GM19023 (cell line): Measurements from ENCODE around the gene ASAP3.

Experiments used
- ATAC-seq: cut with Tn5 transposase; IDR thresholded peaks from one replicate; pipeline ENCODE4 v1.9.1; 2021; ENCODE audit warnings: mild to moderate bottlenecking, moderate library complexity; ENCODE audit not compliant: unreplicated experiment

Gene ASAP3

DNA sequence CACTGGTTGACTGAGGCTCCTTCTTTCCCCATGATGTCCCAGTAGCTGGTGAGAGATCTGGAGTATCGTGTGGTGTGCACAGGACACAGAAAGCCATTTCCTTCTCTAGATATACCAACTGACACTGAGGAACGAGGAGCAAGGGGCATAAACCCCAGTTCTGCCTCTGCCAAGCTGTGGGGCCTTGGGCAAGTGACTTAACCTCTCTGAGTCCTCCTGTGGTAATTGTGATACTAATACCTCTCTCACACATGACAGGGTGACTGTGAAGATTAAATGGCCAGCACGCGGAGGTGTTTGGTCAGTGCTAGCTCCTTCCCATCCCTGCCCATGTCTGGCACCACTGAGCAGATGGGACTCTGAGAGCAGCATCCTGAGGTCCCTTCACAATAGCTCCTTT is 33.1 kb downstream of the ASAP3 start:
- no peak for ATAC-seq

DNA sequence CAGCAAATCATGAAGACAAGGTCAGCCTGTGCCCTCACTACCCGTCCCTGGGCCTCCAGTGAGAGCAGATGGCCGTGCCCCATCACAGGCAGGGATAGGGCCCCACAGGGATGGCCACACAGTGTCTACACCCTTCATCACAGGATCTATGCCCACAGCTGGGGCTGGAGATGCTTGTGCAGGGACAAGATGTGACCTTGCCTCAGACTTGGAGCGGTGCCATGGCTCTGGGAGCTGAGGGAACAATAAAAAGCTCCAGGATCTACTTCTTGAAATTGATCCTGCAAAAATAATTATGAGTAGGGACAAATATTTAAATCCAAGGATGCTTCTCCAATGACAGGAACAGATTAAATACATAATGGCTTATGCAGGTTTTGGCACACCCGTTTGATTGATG is 34.0 kb downstream of the ASAP3 start:
- ATAC-seq = no peak

DNA sequence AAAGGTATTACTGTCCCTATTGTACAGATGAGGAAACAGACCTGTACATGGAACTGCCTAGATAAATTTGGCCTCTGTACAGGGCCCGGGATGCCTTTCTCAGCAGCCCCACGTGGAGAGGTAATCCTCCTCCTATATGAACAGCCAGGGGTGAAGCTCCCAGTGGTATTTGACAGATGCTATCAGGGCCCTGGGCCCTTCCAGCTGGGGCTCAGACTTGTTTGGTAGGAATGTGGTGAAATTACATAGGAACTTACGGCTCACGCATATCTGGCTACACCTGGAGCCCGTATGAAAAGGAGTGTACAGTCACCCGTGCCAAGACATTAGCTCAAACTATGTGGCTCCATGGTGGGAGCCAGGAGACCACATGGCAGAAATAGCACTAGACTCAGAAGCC is 34.7 kb downstream of the ASAP3 start:
- no peak for ATAC-seq

DNA sequence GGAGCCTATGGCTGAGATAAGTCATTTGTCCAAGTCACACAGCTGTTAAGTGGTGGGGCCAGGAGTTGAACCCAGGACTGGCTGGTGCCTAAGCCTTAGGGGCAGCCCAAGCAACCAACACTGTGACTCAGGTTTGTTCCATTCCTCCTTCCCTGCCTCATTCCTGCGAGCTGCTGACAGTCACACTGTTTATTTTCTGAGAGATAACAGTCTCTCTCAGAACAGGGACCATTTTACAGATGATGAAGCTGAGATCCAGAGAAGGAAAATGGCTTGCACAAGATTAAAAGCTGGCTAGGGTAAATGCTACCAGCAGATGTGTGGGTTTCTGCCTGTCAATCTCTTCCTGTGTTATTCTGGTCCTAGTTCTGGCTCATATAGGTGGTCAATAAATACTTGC is 35.1 kb downstream of the ASAP3 start:
- no peak for ATAC-seq

DNA sequence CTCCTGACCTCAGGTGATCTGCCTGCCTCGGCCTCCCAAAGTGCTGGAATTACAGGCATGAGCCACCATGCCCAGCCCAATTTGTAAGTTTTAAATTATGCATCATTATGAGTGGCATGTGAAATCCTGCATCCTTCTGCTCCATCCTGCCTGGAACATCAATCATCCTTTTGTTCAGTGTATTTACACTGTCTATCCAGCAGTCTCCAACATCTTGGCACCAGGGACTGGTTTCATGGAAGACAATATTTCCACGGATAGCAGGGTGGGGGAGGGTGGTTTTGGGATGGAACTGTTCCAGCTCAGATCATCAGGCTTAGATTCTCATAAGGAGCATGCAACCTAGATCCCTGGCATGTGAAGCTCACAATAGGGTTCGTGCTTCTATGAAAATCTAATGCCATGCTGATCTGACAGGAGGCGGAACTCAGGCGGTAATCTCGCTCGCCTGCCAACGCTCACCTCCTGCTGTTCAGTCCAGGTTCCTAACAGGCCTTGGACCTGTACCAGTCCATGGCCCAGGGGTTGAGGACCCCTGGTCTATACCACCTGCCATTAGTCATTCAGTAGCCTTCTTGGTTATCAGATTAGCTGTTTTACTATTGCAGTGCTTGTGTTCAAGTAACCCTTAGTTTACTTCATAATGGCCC is 37.2 kb downstream of the ASAP3 start:
- no peak for ATAC-seq

DNA sequence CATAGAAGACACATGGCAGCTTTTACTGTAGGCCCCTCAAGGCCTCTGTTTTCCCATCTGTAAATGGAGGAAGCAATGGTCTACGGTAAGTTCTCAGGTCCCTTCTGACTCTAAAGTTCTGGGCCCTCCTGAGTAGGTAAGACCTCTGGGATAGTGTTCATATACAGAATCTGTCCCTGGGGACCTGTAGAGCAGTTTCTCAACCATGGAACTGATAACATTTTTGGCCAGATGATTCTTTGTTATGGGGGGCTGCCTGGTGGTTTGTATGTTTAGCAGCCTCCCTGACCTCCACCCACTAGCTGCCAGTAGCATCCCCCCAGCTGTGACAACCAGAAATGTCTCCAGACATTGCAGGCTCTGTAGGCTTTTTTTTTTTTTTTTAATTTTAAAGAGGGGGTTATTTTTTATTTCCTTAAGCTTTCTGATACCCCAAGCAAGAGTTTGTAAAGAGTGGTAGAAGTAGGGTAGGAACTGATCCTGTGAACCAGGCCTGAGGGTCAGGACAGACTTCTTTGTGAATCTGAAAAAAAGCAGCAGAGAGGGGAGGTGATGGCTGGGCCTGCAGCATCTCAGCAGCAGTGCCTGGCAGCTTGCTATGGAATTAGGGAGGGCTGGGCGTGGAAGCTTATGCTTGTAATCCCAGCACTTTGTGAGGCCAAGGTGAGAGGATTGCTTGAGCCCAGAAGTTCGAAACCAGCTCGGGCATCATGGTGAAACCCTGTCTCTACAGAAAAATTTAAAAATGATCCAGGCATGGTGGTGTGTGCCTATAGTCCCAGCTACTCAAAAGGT is 39.2 kb downstream of the ASAP3 start:
- ATAC-seq = no peak

DNA sequence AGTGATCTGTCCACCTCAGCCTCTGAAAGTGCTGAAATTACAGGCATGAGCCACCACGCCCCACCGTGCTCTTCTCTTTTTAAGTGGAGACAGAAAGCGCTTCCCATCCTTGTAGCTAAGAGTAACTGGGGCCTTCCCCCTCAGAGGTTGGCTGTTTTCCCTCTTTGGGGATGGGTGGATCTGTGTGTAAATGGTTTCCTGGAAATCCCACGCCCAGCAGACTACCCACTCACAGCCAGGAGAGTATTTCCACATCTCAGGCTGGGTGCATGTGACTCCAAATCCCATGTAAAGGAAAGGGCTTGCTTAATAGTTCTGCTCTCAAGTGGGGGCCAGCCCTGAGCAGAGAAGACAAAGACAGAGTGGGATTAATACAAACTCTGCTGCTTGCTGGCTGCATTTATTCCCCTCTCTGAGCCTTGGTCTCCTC is 39.9 kb downstream of the ASAP3 start:
- ATAC-seq = no peak

DNA sequence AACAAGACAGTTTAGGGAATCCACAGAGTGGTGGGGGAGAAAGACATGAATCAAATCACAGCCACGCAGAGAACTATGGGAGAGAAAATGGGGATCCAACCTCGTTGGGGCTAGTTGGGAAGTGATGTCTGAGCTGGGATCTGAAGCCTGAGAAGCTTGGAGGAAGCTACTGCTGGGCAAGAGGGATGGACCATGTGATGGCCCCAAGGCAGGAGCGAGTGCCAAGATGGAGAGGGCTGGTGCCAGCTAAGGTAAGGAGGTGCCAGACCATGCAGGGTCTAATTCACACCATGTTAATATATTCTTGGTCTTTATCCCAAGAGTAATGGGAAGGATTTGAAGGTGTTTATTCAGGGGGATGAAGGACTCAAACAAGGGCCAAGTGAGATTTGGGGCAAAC is 41.2 kb downstream of the ASAP3 start:
- no peak for ATAC-seq

DNA sequence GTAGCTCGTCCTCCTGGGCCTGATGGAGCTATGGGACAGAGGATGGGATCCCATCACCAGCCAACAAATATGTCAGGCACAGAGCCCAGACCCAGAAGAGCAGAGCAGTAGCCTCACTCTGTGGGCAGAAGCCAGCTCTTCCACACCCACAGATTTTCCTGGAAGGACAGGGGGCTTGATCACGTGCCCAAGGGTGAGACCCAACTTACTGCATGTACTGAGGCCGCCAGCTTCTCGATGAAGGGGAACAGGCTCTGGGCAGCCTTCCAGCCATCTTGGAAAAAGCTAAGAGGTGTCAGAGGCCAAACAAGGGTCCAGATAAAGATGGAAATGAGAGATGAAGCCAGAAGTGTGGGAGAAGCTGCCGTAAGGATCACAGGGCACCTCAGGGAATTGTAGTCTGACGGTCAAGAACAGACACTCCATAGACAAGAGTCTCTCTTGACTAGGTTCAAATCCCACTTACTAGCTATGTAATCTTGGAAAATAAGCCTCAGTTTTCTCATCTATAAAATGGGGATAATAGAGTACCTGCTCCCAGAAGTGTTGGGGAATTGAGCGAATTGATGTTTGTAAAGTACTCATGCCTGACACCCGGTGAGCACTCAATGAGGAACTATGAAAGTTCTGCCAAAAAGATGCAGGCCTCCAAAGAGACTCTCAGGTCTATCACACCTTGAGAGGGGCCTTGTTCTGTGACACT is 42.4 kb downstream of the ASAP3 start:
- ATAC-seq = no peak

DNA sequence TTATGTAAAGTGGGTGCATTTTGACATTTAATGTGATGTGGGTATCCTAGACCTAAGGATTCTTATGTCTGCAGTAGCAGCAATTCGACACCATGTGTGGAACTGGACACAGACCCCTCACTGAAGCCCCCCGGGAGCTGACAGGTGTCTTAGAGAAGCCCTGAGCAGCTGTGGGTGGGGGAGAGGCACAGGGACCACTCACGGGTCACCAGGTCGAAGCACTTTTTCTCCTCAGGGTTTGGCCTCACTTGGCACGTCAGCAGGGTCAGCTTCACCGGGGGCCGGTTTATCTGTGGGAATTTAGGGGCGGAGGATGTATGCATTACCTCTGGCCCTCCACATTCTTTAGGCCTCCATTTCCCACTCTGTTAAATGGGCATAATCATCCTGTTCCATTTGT is 45.4 kb downstream of the ASAP3 start:
- ATAC-seq = no peak

DNA sequence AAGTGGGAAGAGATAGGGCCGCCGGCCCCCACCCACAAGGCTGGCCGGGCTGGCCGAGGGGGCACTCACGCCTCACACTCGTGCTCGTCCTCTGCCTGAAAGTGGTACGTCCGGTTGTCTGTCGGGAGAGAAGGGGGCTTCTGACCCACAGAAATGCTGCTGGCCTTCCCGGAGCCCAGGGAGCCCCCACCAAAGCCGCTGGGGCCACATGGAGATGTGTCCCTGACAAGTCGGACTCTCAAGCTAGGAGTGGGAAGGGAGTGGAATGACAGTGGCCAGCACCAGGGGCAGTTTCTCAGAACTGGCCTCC is 46.7 kb downstream of the ASAP3 start:
- no peak for ATAC-seq

DNA sequence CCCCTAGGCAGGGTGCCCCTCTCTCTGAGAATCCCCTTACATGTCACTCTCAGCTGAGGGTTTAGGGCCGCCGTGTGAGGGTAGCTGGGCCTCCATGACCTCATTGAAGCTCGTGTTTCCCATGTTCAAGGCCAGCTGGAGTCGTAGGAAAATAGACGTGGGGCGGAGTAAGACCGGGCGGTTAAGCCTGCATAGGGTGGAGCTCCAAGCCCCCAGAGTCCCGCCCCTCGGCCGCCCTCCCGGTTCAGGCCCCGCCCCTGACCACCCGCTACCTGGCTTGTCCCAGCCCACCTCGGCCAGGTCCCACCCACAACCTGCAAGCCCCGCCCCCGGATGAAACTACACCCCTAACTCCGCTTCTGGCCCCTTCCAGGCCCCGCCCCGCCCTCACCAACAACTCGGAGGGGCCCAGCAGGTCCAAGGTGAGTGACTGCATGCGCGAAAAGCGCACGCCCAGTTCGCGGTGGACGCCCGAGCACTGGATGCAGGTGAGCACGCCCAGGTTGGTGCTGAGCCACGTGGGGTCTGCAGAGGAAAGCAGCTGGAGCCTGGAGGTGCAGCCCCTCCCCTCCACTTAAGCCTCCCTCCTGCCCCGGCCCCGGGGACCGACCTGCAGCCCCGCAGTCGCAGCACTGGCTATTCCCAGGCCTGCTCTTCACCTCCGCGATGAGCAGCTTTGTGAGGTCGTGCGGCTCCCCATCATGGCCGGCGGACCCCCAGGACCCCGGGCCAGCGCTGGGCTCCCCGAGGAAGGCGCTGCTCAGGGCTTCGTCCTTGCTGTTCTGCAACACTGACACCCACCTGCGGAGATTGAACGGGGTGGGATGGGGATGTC is 47.2 kb downstream of the ASAP3 start:
- ATAC-seq = no peak

DNA sequence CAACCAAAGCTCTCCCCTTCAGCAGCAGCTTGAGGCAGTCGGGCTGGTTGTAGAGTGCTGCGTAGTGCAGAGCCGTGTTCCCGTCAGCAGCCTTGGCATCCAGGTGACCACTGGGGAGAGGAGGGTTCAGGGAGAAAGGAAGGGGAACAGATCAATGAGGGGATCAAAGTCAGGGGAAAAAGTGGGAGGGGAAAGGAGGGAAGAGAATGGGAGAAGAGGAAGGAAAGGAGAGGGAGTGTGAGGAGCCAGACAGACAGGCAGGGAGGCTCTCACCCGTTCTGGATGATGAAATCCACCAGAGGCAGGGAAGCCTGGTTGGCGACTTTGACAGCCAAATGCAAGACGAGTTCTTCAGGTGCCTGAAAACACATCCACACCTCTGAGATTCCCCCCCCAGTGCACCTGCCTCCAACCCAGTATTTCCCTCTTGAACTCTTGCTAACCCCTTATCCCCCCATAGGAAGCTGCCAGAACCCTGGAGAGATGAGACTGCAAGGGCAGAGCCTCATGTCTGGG is 49.7 kb downstream of the ASAP3 start:
- no peak for ATAC-seq

DNA sequence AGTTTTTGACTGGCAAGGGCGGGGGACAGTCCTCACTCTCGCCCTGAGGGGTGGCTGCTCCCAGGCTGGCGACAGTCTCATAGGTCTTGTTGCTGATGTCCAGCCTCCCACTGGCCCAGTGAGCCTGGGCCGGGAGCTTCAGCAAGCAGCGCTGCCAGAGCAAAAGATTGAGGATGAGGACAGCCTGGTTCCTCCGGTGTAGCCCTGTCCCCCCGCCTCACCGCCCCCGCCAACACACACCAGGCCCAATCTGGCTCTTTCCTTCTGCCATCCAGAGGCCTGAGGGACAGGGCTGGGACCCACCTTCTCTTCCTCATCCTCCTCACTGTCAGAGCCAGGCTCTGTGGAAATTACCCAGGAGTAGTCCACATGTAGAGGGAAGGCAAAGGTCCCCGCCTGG is 50.9 kb downstream of the ASAP3 start:
- no peak for ATAC-seq

DNA sequence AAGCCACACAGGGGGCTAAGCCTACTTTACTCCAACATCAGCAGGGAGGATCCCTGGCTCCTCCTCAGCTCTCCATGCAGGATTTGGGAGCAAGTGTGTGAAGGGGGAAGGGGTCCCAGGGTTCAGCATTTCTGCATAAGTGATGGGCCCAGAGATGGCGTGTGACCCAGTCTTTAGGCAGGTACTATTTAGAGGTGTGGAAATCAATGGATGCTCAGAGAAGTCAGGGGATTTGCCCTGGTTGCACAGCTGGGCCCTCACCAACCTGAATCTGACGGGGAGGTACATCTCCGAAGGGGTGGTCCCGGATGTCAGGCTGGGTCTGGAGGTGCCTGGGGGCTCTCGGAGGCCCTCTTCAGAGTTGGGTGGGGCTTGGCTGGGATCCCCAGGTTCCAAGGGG is 52.5 kb downstream of the ASAP3 start:
- no peak for ATAC-seq

DNA sequence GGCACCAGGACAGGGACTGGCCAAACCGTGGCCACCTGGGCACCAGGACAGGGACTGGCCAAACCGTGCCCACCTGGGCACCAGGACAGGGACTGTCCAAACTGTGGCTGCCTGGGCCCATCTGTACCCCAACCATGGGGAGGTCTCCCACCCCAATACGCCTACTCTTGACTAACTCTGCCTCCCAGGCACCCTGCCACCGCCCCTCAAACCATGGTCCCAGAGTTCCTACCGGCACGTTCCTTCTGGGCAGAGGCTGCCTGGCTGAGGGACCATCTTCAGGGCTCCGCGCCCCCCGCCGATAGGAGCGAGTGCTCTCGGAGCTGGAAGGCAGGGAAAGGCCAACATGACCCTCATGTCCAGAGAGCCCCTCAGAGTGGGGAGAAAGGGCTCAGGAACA is 53.2 kb downstream of the ASAP3 start:
- no peak for ATAC-seq

DNA sequence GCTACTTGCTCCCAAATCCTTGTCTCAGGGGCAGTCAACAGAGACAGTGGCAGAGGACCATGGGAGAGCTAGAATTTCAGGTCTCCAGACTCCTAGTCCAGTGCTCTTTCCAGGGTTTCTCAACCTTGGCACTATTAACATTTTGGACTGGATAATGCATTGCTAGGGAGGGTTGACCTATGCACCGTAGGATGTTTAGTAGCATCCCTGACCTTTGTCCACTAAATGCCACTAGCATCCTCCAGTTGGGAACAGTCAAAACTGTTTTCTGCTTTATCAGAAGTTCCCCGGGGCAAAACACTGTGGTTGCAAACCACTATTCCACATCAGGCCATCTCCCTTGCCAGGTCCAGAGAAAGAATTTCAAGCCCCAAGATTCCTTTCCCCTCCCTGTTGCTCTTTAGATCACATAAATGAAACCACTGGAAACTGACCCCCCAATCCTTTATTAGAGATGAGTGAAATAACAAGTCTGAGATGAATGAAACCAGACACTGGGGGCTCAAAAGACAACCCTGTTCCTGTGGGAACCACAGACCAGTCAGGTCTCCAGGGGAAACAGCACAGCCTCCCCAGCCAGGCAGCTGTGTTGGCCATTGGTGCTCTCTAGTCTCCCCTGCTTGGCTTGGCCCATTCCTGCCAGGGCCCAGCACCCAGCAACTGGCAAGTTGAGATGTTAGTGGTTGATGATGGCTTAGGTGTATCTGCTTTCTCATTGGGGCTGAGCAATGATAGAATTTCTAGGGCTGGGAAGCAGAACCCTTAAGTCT is 55.7 kb downstream of the ASAP3 start:
- no peak for ATAC-seq

DNA sequence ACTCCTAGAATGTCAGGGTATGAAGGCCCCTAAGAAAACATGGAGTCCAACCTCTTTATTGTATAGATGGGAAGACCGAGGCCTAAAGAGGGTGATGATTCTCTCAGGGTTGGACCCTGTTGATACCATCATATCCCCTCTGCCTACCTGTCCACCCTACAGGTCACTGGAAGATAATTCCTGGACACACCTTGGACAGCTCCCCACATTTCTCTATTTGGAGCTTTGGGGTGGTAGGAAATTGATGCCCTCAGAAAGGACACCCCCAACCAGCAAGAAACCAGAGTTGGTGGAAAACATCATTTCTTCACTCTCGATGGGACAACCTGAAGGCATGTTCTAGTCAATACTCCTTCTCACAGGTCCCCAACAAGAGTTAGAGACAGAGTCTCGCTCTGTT is 56.4 kb downstream of the ASAP3 start:
- ATAC-seq = no peak

DNA sequence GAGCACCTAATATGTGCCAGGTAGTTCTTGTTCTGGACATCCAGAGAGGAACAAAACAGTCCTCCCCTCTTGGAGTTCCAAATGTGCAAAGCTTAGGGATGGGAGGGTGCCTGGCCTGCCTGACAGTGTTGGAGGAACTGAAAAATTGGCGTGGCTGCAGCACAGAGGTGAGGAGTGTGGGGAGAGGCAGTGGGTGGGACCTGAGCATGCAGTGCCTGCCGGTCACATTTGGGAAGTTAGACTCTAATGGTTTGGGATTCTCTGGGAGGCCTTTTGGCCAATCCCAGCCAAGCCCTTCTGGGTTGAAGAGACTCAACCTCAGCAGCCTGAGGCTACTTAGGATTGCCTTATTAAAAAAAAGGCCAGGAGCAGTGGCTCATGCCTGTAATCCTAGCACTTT is 57.2 kb downstream of the ASAP3 start:
- no peak for ATAC-seq

DNA sequence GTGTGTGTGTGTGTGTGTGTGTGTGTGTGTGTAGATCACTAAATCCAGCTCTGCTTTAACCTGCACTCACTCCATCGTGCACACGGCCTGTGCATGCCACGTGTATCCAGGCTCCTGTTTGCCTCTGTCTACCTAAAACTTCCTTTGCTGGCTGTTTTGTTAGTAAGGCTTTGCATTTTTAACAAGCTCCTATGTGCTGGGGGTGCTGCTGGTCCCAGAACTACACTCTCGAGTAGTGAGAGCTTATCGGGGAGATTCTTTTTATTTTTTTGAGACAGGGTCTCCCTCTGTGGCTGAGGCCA is 58.8 kb downstream of the ASAP3 start:
- ATAC-seq = no peak
